ENCODE data around the gene POMT1. TPM values are rescaled to one million over a fixed set of nuclear protein-coding genes. Genes with fewer than 3 reads are reported as not detected.
"Not testable (repeated sequence)": the region's sequence is repeated elsewhere in the genome, so short reads cannot be mapped to it uniquely, and the experiment has no call there.

POMT1 gene
- total RNA-seq, 1 experiment from 2014 or later = 34.6 TPM

DNA sequence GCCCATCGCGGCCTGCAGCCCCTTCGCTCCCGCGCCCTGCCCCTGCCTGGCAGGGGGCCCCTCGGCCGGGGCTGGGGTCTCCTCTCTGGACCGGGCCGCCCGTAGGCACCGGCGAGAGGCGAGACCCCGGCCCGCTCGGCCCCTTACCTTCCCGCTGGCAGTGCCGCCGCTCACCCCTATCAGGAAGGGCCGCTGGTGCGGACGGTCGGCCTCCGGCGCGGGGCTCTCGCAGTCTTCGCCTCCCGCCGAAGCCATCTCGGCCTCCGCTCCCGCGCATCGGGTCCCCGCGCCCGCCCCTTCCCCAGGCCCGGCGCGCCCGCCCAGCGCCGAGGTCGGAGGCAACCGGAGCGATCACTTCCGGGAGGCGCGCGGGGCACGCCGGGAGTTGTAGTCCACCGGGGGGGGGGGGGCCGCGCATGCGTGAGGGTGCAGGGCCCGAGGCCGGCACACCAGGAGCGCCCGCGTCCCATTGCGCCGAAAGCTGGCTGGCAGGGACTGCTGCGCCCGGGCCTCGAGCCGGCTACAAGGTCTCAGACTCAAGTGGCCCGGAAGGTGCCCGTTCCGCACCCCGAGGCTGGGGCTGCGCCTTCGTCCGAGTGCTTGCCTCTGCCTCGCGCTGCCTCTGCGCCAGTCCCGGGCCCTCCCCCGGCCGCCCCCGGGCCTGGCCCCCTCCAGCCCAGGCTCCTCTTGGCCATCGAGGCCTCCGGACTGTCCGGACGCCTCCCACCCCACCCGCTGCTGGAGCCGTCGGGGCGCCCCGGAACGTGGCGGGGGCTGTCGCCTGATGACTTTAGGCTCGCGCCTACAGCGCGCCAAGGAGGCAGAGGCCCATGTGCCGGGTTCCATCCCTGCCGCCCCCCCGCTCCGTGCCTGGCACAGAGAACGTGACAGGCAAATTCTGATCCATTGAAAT lies 28.5 kb downstream of the POMT1 start, which contains the start of gene UCK1:
Gene UCK1 (minus strand): TSS at position 344 of the 913 bp plus-strand sequence. CDS start 89 bp downstream, at position 255.
- H3K27me3 ChIP-seq (replicated peaks) = no peaks in the 10 kb centered on the region
- no peaks in the 10 kb centered on the region for H3K9me3 ChIP-seq (replicated peaks)
- peak within 1 kb of the TSS; percentile 88 for H3K4me3 ChIP-seq
- H3K27ac ChIP-seq = peak within 1 kb of the TSS; percentile 29; the same call in 1 of the 2 replicates
- peak; percentile 66 for DNase-seq (ENCODE audit: low read depth in 1 of 2, low spot score in 2 of 2)
- H3K36me3 ChIP-seq = peaks cover 40% of the 10 kb centered on the region
- H3K4me1 ChIP-seq (replicated peaks) = peaks cover 16% of the 10 kb centered on the region

DNA sequence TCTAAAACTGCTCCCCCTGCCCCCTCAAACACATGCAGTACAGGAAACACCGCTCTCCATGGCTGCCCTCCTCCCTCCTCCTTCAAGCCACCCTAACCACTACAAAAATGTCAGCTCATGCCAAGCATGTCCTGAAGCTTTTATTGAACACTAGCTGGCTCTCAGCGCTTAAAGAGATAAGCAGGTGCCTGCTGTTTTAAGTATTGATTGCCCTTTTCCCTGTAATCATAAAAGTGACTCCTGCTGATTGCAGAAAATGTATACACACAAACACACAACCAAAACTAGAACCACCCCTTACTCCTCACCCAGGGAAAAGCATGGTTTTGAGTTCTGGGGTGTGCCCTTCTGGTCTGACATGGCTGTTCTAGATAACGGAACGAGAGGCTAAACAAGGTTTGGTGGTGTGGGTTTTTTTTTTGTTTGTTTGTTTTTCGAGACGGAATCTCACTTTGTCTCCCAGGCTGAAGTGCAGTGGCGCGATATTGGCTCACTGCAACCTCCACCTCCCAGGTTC lies 32.1 kb downstream of the POMT1 start:
- peaks cover 12% of the 10 kb centered on the region for H3K4me1 ChIP-seq (replicated peaks)
- no peaks in the 10 kb centered on the region for H3K27me3 ChIP-seq (replicated peaks)
- no peak overlapping the region for H3K27ac ChIP-seq
- H3K36me3 ChIP-seq = peaks cover 10% of the 10 kb centered on the region
- no peak overlapping the region for H3K4me3 ChIP-seq
- H3K9me3 ChIP-seq (replicated peaks) = no peaks in the 10 kb centered on the region
- no peak for DNase-seq (ENCODE audit: low read depth in 1 of 2, low spot score in 2 of 2)

DNA sequence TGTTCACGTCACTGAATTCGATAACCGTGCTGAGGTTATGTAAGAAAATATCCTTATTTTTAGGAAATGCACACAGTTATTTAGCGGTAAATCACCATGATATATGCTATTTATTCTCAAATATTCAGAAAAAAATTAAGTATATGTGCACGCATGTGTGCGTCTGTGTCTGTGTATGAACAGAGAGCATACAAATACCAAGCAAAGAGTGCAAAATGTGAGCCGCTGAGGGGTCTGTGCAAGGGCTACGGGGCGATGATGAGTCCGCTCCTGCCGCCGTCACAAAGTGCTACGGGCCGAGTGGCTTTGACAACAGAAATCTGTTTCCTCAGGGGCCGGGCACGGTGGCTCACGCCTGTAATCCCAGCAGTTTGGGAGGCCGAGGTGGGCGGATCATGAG lies 35.2 kb downstream of the POMT1 start:
- Histone ChIP-seq H3K27ac (no peak overlapping the region), H3K36me3 (no peaks in the 10 kb centered on the region), H3K27me3 (replicated peaks) (no peaks in the 10 kb centered on the region), H3K9me3 (replicated peaks) (no peaks in the 10 kb centered on the region; the same call in 1 of the 2 replicates), H3K4me1 (replicated peaks) (no peaks in the 10 kb centered on the region), H3K4me3 (no peak overlapping the region)
- DNase-seq (ENCODE audit: low read depth in 1 of 2, low spot score in 2 of 2) = no peak

DNA sequence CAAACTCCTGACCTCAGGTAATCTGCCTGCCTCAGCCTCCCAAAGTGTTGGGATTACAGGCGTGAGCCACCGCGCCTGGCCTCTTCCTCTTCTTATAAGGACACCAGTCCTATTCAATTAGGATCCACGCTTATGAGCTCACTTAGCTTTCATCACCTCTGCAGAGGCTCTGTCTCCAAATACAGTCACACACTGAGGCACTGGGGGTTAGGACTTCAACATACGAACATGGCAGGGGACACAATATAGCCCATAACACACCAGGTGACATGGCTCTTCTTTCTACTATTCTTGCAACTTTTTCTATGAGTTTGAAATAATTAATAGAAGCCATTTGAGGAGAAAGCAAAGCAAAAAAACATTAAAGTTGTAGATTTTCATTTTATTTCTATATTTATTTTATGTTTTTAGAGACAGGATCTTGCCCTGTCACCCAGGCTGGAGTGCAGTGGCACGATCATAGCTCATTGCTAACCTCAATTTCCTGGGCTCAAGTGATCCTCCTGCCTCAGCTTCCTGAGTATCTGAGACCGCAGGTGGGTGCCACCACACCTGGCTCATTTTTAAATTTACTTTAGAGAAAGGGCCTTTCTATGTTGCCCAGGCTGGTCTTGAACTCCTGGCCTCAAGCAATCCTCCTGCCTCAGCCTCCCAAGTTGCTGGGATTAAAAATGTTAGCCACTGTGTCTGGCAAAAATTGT lies 36.7 kb downstream of the POMT1 start:
- H3K4me3 ChIP-seq = no peak overlapping the region
- no peaks in the 10 kb centered on the region for H3K27me3 ChIP-seq (replicated peaks)
- H3K4me1 ChIP-seq (replicated peaks) = no peaks in the 10 kb centered on the region
- H3K36me3 ChIP-seq = no peaks in the 10 kb centered on the region
- DNase-seq (ENCODE audit: low read depth in 1 of 2, low spot score in 2 of 2) = no peak
- peaks cover 10% of the 10 kb centered on the region for H3K9me3 ChIP-seq (replicated peaks)
- H3K27ac ChIP-seq = no peak overlapping the region

DNA sequence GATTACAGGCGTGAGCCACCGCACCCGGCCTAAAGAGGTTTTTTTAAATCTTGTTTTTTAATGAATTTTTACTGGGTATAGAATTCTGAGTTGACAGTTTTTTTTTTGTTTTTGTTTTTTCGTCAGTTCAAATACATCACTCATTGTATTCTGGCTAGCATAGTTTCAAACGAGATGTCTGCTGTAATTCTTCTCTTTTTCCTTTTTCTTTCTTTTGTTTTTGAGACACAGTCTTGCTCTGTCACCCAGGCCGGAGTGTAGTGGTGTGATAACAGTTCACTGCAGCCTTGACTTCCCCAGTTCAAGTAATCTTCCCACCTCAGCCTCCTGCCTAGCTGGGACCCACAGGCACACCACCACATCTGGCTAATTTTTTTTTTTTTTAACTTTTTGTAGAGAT lies 40.4 kb downstream of the POMT1 start:
- Histone ChIP-seq H3K27ac (no peak overlapping the region), H3K4me3 (no peak overlapping the region), H3K4me1 (replicated peaks) (peaks cover 5% of the 10 kb centered on the region), H3K27me3 (replicated peaks) (peaks cover 21% of the 10 kb centered on the region), H3K36me3 (no peaks in the 10 kb centered on the region), H3K9me3 (replicated peaks) (peaks cover 16% of the 10 kb centered on the region)
- no peak for DNase-seq (ENCODE audit: low read depth in 1 of 2, low spot score in 2 of 2)

DNA sequence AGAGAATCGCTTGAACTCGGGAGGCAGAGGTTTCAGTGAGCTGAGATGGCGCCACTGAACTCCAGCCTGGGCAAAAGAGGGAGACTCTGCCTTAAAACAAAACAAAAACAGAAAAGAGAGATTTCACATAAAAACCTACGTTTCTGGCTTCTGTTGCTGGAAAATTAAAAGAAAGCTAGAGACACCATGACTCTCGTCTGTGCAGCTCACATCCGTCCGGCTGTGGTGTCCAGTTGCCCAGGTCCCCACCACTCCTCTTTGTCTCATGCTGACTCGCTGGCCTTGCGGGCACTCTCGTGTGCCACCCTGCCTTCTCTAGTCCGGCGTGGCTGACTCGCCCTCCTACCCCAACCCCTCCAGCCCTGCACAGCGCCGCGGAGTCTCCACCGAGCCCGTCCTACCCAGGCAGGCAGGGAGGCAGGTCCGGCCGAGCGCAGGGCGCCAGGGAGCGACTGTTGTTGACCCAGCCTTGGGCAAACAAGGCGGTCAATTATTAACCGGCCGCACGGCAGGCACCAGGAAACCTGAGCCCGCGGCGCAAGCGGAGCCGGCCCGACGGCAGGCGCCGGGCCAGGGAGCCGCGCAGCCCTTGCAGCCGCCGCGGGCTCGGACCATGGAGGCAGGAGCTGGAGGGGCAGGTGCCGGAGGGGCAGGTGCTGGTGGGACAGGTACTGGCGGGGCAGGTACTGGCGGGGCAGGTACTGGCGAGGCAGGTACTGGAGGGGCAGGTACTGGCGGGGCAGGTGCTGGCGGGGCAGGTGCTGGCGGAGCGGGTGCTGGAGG lies 42.5 kb downstream of the POMT1 start, which contains the start of gene PRRT1B:
Gene PRRT1B (plus strand): TSS at position 521 of the 783 bp plus-strand sequence. CDS start 93 bp downstream, at position 614.
- DNase-seq (ENCODE audit: low read depth in 1 of 2, low spot score in 2 of 2) = no peak
- Histone ChIP-seq H3K4me3 (no peak within 1 kb of the TSS), H3K36me3 (no peaks in the 10 kb centered on the region), H3K27me3 (replicated peaks) (peaks cover 21% of the 10 kb centered on the region), H3K9me3 (replicated peaks) (peaks cover 16% of the 10 kb centered on the region), H3K4me1 (replicated peaks) (peaks cover 5% of the 10 kb centered on the region), H3K27ac (no peak within 1 kb of the TSS)

DNA sequence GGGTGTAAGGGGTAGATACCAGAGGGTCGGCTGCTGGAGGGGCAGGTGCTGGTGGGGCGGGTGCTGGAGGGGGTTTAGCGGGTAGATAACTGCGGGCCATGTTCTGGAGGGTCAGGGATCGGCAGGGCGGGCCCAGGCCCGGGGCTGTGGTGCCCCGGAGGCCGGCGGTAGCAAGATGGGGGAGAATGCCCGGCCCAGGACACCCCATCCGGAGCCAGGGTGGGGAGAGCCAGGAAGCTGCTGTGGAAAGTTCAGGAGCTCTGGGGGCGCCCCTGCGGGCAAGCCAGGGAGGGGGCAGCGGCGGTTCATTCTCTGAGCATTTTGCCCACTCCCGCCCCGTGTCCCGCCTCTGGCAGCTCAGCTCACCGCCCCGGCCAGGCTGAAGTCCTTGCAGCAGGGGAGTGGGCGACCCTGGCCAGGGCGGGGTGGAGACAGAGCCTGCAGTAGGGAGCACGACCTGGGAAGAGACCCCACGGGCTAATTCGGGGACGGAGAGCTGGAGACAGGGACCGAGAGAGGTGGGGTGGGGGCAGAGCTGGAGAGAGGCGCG lies 43.1 kb downstream of the POMT1 start:
- Histone ChIP-seq H3K4me3 (no peak overlapping the region), H3K4me1 (replicated peaks) (peaks cover 5% of the 10 kb centered on the region), H3K27me3 (replicated peaks) (peaks cover 21% of the 10 kb centered on the region), H3K27ac (no peak overlapping the region), H3K36me3 (no peaks in the 10 kb centered on the region), H3K9me3 (replicated peaks) (peaks cover 16% of the 10 kb centered on the region)
- no peak for DNase-seq (ENCODE audit: low read depth in 1 of 2, low spot score in 2 of 2)

DNA sequence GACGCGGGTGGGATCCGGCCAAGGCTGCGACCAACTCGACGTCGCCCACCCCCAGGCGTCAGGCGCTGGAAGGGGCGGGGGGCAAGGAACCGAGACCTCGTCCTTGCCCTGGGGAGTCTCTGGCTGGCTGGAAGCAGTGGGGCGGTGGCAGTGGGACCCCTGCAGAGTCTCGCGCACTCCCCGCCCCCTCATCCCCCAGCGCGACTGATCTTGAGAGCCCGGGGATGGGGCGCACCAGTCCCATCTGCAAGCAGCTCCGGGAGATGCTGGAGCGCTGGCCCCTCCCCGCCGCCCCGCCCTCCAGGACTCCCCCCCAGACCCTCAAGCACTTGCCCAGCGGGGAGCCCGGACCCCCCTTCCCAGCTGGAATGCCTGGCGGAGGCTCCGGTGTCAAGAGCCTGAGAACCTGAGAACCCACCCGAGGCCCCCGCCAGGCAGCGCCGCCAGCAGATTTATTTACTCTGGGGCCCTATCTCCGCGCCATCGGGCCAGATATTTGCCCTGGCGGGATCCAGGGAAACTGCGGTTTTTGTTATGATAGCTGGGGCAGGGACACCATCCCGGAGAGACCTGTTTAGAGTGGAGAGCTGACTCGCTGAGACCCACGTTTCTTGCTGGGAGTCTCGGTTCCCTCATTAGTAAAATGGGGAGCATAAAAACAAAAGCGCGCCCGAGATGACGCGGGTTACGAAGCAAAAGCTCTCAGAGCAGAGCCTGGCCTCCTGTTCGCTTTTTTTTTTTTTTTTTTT lies 43.8 kb downstream of the POMT1 start:
- H3K36me3 ChIP-seq = no peaks in the 10 kb centered on the region
- H3K27ac ChIP-seq = no peak overlapping the region
- DNase-seq (ENCODE audit: low read depth in 1 of 2, low spot score in 2 of 2) = peak in 1 of 2 experiments; percentile 27
- H3K27me3 ChIP-seq (replicated peaks) = peaks cover 21% of the 10 kb centered on the region
- H3K4me1 ChIP-seq (replicated peaks) = peaks cover 5% of the 10 kb centered on the region
- H3K4me3 ChIP-seq = no peak overlapping the region
- H3K9me3 ChIP-seq (replicated peaks) = peaks cover 16% of the 10 kb centered on the region

DNA sequence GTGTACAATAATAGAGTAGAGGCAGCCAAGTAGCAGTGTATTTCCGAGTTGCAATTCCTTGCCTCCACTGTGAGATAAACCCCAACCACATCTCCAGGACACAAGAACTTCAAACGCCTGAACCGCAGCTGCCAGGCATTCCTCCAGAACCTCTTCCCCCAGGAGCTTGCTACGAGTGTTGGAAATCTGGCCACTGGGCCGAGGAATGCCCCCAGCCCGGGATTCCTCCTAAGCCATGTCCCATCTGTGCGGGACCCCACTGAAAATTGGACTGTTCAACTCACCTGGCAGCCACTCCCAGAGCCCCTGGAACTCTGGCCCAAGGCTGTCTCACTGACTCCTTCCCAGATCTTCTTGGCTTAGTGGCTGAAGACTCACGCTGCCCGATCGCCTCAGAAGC lies 46.5 kb downstream of the POMT1 start:
- H3K27me3 ChIP-seq (replicated peaks) = peaks cover 21% of the 10 kb centered on the region
- not testable (repeated sequence) for H3K4me3 ChIP-seq; H3K36me3 ChIP-seq; H3K27ac ChIP-seq; H3K9me3 ChIP-seq (replicated peaks); DNase-seq (ENCODE audit: low read depth in 1 of 2, low spot score in 2 of 2)
- H3K4me1 ChIP-seq (replicated peaks) = peaks cover 20% of the 10 kb centered on the region

DNA sequence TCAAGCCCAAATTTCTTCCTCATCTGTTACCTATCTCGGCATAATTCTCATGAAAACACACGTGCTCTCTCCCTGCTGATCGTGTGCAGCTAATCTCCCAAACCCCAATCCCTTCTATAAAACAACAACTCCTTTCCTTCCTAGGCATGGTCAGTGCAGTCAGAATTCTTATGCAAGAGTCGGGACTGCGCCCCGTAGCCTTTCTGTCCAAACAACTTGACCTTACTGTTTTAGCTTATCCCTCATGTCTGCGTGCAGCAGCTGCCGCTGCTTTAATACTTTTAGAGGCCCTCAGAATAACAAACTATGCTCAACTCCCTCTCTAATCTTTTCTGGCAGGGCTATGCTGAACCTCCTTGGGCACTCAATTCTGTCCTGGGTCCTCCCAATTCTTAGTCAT lies 47.7 kb downstream of the POMT1 start:
- H3K27ac ChIP-seq; DNase-seq (ENCODE audit: low read depth in 1 of 2, low spot score in 2 of 2); H3K9me3 ChIP-seq (replicated peaks); H3K4me3 ChIP-seq; H3K36me3 ChIP-seq: not testable (repeated sequence)
- peaks cover 16% of the 10 kb centered on the region for H3K27me3 ChIP-seq (replicated peaks)
- H3K4me1 ChIP-seq (replicated peaks) = peaks cover 20% of the 10 kb centered on the region

DNA sequence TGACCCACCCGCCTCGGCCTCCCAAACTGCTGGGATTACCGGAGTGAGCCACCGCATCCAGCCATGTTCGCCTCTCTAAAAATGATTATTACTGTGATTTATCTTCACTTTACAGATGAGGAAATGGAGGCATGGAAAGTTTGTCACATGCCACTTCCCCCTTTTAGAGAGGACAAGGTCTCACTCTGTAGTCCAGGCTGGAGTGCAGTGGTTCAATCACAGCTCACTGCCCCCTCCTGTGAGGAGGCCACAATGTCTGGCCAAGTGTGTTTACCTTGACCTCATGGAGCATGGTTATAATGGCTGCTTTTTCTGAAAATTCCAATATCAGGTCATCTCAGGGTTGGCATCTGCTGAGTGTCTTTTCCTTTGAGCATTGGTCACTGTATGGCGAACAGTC lies 49.3 kb downstream of the POMT1 start:
- peaks cover 15% of the 10 kb centered on the region for H3K4me1 ChIP-seq (replicated peaks)
- H3K36me3 ChIP-seq = no peaks in the 10 kb centered on the region
- H3K27me3 ChIP-seq (replicated peaks) = 0 out of 2 replicates have a peak, but pooled peaks cover 2% of the 10 kb centered on the region
- H3K27ac ChIP-seq = no peak overlapping the region
- no peak overlapping the region for H3K4me3 ChIP-seq
- no peak for DNase-seq (ENCODE audit: low read depth in 1 of 2, low spot score in 2 of 2)
- H3K9me3 ChIP-seq (replicated peaks) = no peaks in the 10 kb centered on the region

DNA sequence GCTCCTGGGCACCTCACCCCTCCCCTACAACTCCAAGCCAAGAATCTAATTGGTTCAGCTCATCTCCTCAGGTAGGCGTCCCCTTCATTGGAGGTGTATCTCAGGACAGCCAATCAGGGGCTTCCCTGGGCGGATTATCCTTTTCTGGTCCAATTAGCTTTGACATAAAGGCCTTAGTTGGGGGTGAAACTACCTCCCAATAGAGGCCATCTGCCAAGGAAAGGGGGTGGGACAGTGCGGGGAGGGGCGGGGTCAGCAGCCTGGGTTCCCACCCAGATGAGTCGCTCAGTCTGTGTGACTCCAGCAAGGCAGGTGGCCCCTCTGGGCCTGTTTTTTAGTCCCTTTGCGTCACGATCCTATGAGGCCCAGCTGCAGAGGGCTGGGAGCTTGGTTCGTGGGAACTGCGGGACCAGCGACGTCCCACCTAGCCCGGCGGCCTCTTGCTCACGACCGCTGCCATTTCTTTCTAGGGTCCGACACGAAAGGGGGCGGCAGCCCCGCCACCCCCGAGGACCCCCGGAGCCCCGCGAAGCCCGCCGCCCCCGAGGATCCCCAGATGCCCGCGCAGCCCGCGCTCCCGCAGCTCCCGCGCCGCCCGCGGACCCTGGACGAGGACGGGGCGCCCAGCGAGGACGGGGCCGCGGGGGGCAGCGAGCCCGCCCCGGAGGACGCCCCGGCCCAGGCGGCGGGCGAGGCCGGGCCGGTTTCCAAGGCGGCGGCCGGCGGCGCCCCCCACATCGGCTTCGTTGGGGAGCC lies 51.5 kb downstream of the POMT1 start:
- Histone ChIP-seq H3K27ac (no peak overlapping the region), H3K4me1 (replicated peaks) (peaks cover 15% of the 10 kb centered on the region), H3K36me3 (no peaks in the 10 kb centered on the region)

More for the DNA sequence above, 51.5 kb downstream of the POMT1 start:
- no peaks in the 10 kb centered on the region for H3K9me3 ChIP-seq (replicated peaks)
- no peaks in the 10 kb centered on the region for H3K27me3 ChIP-seq (replicated peaks)
- no peak overlapping the region for H3K4me3 ChIP-seq
- DNase-seq (ENCODE audit: low read depth in 1 of 2, low spot score in 2 of 2) = no peak

Data from SJSA1 (cell line).